NB4 (cell line): Measurements from ENCODE around the gene ADAMTS13.

Experiments used
- MYC ChIP-seq: IDR thresholded peaks from 2 replicates; pipeline ENCODE4 v1.6.1; 2011; ENCODE audit warnings: low read depth, low read length
- POLR2A ChIP-seq: IDR thresholded peaks from 2 replicates; pipeline ENCODE4 v1.6.1; 2011; ENCODE audit warnings: mild to moderate bottlenecking; ENCODE audit not compliant: insufficient read length; ENCODE audit errors: extremely low read depth
- TF ChIP-seq, protein P1 (sequence below): IDR thresholded peaks from one replicate; pipeline ENCODE4 v1.5.1; 2012; ENCODE audit warnings: low read depth, low read length
- TF ChIP-seq, protein P2 (sequence below): IDR thresholded peaks from 2 replicates; pipeline ENCODE4 v1.6.1; 2011; ENCODE audit warnings: low read depth, low read length

DNA sequence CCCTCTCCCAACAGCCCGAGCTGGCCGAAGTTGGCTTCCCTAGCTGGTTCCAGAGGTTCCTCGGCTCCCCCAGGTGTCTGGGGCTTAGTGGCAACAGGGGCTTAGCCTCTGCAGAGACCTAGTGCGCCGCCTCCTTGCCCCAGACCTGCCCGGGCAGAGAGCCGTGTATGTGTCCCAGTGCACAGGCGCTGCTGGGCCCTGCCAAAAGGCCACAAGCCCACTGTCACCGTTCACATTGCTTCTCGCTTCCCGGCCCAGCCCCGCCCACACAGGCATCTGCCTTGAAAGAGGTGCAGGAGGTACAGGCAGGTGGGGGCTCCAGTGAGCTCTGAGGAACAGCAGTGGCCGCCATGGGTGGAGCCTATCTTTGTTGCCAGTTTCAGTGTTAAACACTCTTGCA is 35.1 kb downstream of the ADAMTS13 start:
- TF ChIP-seq, protein P1, sequence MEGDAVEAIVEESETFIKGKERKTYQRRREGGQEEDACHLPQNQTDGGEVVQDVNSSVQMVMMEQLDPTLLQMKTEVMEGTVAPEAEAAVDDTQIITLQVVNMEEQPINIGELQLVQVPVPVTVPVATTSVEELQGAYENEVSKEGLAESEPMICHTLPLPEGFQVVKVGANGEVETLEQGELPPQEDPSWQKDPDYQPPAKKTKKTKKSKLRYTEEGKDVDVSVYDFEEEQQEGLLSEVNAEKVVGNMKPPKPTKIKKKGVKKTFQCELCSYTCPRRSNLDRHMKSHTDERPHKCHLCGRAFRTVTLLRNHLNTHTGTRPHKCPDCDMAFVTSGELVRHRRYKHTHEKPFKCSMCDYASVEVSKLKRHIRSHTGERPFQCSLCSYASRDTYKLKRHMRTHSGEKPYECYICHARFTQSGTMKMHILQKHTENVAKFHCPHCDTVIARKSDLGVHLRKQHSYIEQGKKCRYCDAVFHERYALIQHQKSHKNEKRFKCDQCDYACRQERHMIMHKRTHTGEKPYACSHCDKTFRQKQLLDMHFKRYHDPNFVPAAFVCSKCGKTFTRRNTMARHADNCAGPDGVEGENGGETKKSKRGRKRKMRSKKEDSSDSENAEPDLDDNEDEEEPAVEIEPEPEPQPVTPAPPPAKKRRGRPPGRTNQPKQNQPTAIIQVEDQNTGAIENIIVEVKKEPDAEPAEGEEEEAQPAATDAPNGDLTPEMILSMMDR, result no peak
- TF ChIP-seq MYC (no peak), POLR2A (no peak)
- TF ChIP-seq, protein P2, sequence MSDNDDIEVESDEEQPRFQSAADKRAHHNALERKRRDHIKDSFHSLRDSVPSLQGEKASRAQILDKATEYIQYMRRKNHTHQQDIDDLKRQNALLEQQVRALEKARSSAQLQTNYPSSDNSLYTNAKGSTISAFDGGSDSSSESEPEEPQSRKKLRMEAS, result no peak
